Left kidney (tissue), 2 donors: ENCODE results near the gene PHLDA2. TPM values are rescaled to one million over a fixed set of nuclear protein-coding genes. Genes with fewer than 3 reads are reported as not detected.

Source experiments
- DNase-seq: peaks from one replicate; pipeline ENCODE4 v3.0.0-alpha.2; 2013
- polyA plus RNA-seq: library from polyadenylated mRNA; unstranded; fragments of 120-200 nt; gene quantifications from one replicate; pipeline ENCODE4 v1.2.1, GENCODE V29; 2013; ENCODE audit not compliant: insufficient read length

Gene PHLDA2
- polyA plus RNA-seq, 1 donor = not detected

DNA sequence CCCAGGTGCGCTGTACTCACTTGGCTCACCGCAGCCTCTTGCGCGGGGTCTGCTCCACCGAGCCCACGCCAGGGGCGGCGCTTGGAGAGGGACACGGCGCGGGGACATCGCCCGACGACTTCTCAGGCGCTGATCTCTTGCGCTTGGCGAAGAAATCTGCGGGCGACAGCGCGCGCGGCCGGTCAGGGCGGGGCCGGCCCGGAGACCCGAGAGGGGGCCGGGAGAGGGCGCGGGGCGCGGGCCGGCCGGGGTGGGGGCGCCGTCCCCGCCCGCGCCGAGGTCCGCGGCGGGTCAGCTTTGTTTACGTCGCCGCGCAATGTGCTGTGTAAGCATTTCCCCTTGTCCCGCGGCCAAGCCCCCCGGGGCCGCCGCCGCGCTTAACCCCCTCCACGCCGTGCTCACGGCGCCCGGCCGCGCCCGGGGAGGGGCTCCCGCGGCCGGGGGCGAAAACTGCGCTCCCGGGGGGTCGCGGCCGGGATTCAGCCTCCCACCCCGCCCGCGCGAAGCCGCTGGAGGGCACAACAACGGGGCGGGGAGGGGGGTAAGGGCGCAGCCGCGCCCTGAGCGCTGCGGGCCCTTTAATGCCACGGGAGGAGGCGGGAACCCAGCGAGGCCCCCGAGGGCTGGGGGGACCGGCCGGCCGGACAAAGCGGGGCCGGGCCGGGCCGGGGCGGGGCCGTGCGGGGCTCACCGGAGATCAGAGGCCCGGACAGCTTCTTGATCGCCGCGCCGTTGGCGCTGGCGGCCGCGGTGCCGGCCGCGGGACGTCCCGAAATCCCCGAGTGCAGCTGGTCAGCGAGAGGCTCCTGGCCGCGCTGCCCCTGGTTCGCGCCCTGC lies 45.0 kb downstream of the PHLDA2 start:
- DNase-seq = no peak

DNA sequence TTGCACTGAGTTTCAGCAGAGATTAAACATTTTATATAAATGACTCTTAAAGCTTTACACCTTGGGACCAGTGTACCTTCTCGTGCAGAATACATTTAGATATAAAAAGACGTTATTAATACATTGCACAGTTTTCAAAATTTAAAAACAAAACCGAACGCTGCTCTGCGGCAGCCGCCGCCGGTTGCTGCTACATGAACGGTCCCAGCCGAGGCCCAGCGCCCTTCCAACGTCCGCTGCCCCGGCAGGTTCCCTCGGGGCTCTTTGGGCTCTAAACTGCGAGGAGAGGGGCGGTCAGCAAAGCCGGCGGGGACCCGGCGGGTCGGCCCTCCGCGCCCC lies 45.6 kb downstream of the PHLDA2 start:
- no peak for DNase-seq

DNA sequence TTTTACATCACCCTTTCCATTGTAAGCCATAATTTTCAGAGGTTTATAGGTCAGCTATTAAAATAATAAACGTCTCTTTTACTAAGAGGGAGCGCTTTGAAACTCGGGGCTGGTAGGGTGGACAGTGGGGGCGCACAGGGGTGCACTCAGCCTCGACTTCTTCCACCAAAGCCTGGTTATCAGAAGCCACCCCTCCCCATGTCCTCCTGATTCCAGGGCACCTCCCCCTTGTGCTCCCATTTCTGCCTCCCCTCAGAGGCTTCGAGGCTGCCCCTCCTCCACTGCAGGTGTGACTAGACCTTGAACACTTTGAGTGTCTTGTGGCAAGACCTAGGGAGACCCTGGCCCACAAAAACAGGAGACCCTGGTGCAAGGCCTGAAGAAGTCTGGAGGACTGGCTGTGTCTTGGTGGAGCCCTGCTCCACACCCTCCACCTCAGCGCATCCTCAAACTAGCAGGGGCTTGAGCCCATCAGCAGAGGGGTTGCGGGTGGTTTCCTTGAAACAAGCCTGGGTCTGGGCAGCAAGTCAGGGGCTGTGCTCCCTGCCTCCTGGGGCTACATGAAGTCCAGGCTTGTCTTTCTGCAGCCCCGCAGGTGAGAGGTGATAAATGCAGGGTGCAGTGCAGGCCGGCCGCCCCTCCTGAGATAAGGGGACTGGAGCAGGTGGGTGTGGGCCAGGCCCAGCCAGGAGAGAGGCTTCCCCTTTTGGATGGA lies 46.7 kb downstream of the PHLDA2 start:
- no peak for DNase-seq

DNA sequence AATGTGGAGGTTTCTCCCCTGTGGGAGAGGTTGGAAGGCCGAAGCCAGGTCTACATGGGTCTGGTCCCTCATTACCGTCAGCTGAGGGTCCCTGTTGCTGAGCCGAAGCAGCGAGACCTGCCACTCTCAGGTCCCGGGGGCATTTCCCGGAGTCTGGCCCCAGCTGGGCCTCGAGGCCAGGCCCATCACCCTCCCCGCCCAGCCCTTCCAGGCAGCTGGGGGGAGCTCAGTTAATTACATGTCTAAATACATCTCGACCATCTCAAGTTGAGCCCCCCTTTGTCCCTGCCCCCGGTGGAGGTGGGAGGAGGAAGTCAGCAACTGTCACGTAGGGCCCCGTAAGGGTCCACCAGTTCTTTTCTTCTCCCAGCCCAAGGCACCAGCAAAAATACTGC lies 47.2 kb downstream of the PHLDA2 start:
- DNase-seq = no peak

DNA sequence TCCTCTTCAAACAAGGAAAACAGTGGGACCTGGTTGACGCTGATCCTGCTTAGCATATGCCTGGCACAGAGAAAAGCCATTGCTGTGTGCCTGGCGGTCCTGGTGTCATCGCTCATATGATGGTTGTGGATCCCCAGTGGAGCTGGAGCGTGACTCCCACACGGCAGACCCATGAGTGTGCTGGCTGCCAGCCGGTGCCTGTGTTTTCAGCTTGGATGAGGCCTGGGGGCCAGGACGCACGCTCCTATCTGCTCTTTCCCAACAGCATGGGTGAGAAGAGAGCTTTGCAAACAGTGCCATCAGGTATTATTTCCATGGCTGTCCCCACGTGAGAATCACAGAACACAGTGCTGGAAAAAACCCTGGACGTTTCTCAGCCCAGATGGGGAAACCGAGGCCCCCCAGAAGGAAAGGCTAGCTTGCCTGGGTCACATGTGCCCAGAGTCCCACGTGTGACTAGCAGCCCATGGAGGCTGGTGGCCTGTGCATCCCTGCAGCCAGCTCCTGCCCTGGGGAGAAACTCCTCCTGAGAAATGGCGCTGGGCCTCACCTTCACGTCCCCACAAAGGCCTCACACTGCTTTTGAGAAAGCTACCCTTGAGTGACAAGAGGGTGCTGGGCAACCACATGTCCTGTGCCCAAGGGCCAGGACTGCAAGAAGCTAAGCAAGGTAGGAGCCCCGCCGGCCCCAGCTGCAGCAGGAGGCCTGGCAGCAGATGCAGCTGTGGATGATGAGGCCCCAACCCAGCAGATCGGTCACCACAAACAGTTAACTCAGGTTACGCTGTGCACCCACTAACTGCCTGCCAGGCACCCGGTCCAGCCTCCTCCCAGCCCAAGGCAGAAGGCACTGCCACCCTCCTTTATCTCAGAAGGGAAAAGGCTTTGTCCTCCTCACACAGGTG lies 47.9 kb downstream of the PHLDA2 start:
- no peak for DNase-seq

DNA sequence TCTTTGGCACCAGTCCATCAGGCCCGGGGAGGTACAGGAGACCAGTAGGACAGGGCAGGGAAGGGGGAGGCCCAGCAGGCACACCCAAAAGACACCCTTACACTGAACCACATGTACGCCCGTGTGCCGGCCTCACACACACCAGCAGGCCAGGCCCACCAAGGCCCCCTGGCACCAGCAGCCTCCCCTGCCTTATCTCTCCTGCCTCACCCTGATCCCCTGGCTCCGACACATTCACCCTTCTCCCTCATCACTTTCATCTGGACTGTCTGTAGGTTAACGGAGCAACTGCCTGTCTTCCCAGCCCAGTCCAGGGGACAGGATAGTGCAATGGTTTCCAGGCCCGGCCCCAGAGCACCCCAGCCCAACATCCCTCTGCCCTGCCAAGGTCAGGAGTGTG lies 48.6 kb downstream of the PHLDA2 start:
- no peak for DNase-seq

DNA sequence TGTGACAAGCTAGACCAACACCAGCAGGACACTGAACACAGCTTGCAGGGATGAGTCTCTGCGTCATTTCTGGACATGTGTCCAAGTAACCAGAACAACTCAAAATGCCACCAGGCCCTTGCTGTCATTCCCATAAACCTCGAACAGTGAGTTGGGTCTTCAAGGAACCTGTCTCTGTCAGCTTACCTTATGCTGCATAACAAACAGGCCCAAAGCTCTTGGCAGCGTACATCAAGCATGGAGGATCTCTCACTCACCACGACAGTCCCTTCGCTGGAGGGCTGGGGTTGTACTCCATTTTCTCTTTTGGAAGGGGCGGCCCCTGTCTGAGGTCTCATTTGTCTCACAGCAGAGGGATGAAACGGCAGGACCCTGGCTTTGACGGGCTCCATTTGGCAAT lies 50.4 kb downstream of the PHLDA2 start:
- DNase-seq = no peak

Other genes starting within 250 kb of the PHLDA2 start
- 2.8 TPM for gene KCNQ1OT1, start 229.4 kb downstream of the PHLDA2 start, polyA plus RNA-seq
- 90.1 TPM for gene CDKN1C, start 43.6 kb downstream of the PHLDA2 start, polyA plus RNA-seq
- 245 TPM for gene NAP1L4, start 62.9 kb upstream of the PHLDA2 start, polyA plus RNA-seq
- 28.4 TPM for gene CARS1, start 128.0 kb upstream of the PHLDA2 start, polyA plus RNA-seq
- 20.5 TPM for gene OSBPL5, start 235.9 kb upstream of the PHLDA2 start, polyA plus RNA-seq